HG03025 (cell line): ENCODE measurements around the gene SPARC.

Experiments
- ATAC-seq: cut with Tn5 transposase; IDR thresholded peaks from one replicate; pipeline ENCODE4 v1.9.1; 2021; ENCODE audit warnings: mild to moderate bottlenecking, moderate library complexity; ENCODE audit not compliant: unreplicated experiment, low FRiP score

SPARC gene

DNA sequence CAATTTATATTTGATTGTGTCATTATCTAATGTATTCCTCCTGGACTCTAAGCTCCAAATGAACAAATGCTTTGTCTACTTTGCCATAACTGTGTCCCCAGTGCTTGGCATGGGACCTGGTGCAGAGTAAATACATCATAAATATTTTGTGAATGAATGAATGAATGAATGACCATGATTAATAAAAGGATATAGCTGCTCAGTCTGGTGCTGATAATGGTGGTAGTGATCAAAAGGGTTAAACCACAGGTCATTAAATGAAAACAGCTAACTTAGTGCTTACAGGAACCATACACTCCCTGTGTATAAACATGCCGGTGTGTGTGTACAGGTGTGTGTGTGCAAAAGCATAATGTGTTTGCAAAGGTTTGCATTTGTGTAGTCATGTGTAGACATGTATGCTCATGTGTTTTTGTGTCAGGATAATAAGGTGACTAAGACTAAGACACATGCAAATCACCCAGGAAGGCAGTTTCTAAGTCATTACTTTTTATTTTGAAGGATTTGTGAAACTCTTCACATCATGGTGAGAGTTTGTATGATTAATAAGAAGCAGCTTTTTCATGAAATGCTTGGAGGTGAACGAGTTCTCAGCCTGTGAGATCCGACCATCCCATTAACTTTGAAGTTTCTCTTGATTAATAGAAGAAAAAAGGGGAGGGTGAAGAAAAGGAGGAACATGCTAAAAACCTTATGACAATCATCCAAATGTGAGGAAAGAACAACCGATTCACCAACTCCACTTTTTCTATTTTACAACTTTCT is 24.6 kb downstream of the SPARC start:
- ATAC-seq = peak; percentile 46

DNA sequence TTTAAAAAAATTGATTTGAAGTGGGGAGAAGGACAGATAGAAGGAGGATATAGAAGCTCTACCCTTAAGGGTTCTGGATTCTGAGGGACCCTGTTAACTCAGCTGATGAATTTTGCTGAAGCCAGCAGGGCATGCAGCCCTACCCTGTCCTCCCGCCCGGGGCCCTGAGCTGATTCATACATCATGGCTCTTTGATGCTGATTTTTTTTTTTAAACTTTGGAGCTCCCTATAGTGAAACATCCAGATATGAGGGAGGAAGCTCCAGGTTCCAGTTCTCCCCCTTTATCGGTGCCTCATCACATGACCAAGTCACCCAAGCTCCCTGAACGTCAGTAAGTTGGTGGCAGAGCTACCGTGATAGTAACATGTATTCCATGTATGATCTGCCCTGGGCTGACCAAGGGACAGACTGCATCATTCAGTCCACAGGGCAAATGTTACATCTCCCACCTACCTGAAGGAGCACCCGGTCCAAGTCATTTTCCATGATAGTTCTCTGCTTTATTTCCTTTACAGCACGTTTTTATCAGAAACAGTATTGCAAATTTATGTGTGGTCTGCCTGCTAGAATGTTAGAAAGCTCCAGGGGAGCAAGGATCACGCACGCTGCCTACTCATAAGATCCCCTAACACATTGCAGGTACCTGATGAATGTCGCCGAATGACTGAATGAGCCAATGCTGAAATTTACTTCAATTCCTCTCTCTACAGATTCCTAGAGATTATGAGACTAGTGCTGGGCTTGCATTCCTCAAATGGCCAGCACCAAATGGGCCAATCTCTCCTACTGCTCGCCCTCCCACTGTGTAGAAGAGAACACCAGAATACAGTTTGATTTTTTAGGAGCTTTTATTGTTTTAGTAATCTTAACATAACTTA is 25.9 kb downstream of the SPARC start:
- ATAC-seq = no peak

DNA sequence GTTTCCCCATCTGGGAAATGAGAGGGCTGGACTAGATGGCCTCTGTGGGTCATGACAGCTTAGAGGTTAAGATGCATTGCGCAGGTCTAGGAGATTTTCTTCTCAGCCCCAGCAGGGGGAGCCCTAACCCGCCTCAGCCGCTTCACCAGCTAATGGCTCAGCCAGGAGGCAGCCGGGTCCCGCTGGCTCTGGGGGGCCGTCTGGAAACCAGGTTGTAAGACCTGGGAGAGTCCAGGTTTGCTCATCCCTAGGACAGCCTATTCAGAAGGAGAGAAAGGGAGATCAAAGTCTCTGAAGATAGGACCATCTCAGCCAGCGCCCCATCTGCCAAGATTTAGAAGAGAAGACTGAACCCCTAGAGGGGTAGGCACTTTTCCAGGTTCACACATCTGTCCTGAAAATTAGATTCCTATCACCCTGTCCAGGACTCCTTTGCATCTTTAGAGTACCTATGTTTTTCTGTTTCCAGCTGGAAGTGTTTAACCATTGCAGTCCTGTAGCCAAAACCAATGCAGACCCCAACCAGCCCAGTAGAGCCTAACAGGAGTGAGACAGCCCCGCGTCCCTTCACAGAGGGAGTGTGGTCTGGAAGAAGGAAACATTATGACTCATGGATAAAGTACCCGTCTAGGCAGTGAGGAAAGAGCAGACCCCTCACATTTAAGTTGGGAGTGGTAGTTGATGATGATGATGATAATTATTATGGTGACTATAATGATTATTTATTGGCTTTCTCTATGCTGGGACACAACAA is 27.5 kb downstream of the SPARC start:
- ATAC-seq = peak; percentile 48

DNA sequence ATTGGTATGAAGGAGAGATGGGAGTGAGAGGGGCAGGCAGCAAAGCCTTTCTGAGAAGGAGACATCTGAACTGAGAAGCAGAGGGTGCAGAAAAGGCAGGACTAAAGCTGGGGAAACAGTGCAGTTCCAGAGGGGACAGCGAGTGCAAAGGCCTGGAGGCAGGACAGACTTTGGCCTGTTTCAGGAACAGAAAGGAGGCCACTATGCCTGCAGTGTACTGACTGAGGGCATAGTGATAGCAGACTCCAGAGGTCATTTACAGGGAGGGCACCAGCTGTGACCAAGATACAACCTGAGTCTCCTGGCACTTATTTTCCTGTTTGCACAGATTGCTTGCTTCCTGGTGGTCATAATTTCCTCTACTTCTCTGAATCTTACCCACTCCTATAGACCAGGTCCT is 29.6 kb downstream of the SPARC start:
- no peak for ATAC-seq

DNA sequence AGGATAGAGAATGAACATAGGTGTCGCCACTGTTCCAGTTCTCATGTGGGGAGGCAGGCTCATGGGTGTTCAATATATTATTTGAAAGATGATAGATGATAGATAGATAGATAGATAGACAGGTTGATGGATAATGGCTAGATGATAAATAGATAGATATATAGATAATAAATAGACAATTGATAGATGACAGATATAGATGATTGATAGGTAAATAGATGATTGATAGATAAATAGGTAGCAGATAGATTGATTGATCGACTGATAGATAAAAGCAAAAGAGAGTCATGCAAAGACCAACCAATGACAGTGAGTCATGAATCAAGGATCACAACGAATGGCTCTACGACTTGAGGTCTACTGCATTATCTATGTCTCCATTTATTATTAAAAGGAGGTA is 30.4 kb downstream of the SPARC start:
- ATAC-seq = no peak

DNA sequence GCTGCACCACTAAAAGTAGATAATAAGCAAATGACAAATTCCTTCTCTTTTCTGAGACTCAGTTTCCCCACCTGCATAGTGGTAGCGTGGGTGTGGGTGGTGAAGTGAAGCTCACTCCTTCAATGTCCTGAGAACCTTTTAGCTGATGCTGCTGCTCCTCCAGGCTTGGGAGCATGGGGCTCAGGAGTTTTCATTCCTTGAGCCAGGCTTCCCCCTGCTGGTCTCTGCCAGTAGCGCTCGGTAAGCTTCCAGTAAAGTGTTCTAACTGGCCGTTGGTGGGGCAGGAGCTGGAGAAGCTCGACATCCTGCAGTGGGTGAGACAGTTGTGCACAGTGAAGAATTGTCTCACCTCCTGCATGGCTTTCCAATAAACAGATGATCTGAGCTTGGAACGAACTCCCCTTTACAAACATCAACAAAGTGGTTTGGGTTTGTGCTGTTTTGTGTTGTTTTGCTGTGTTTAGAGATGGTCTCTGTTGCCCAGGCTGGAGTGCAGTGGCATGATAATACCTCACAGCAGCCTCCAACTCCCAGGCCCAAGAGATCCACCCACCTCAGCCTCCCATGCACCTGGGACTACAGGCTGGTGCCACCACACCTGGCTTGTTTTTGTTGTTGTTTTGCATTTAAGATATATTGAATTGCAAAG is 34.6 kb downstream of the SPARC start:
- ATAC-seq = peak; percentile 89

DNA sequence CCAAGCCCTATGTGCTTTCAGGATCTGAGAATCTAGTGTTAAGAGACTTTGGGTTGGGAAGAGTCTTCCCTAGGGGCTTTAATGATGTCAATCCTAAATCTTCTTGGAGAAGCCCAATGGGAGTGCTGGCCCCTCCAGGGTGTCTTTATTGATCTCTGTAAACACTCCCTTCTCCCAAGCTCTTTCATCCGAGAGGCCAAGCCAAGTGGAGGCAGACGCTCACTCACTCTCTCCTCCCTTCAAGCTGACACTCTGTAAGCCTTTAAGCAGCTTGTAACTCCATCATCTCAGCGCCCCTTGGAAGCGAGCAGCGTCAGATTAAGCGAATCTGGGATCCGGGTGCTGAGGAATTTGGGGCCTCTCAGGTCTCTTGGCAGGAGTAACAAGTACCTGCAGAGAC is 37.7 kb downstream of the SPARC start:
- ATAC-seq = no peak

DNA sequence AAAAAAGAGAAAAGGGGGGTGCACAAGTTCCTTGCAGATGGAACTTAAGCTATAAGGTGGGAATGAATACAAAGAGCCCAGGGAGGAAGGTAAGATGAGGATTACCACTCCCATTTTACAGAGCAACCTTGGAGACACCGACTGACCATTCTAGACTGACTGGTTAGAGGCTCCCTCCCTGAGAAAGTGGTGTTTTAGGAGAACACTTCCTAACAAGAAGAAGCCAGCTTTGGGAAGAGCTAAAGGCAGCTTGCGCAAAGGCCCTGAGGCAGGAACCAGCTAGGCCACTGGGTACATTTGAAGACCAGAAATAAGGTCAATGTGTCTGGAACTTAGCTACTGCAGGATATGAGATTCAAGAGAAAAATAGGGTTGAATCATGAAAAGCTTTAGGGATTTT is 38.6 kb downstream of the SPARC start:
- ATAC-seq = no peak

DNA sequence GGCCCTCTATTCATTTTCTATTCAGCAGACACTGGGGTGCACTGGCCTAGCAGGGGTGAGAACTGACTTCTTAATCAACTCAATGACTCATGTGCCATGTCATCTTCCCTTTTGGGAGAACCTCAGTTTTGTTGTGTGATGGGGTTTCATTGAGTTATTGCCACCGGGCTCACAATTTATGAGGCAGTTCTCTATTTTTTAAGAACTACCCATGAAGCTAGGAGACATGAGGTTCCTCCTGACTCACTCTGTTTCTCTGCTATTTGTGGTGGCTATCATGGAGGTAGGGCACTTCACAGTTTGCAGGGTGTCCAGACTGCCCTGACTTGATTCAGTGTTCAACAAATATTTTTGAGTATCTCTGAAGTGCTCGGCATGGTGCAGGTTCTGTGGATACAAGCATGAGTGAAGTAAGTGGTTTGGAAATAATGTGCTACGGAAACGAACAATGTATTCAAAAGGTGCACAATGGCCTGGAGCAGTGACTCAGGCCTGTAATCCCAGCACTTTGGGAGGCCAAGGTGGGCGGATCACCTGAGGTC is 39.3 kb downstream of the SPARC start:
- ATAC-seq = no peak

DNA sequence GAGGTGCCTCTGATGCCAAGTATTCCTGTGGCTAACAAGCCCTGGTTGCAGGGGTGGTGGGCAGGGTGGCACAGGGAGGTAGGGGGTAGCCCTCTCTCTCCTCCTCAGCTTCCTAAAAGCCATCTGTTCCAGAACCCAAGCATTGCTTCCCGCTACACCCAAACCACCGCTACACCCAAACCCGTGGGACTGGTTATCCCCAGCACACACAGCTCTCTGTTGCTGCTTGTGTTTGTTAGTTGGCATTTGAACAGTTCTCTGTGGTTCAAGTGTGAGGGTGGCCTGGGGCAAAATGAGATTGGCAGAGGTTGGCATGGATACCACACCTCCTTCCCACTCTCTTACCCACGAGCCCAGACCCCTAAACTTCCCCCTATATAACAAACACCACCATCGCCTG is 40.4 kb downstream of the SPARC start:
- no peak for ATAC-seq

DNA sequence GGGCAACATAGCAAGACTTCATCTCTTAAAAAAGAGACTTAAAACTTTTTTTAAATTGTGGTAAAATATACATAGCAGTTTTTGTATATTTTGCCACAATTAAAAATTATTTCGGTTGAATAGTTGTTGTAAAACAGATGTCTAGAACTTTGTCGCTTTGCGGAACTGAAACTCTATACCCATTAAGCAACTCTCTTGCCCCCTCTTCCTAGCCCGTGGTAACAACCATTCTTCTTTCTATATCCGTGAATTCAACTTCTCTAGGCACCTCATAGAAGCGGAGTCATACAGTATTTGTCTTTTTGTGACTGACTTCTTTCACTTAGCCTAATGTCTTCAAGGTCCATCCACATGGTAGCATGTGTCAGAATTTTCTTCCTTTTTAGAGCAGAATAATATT is 43.3 kb downstream of the SPARC start:
- ATAC-seq = no peak

DNA sequence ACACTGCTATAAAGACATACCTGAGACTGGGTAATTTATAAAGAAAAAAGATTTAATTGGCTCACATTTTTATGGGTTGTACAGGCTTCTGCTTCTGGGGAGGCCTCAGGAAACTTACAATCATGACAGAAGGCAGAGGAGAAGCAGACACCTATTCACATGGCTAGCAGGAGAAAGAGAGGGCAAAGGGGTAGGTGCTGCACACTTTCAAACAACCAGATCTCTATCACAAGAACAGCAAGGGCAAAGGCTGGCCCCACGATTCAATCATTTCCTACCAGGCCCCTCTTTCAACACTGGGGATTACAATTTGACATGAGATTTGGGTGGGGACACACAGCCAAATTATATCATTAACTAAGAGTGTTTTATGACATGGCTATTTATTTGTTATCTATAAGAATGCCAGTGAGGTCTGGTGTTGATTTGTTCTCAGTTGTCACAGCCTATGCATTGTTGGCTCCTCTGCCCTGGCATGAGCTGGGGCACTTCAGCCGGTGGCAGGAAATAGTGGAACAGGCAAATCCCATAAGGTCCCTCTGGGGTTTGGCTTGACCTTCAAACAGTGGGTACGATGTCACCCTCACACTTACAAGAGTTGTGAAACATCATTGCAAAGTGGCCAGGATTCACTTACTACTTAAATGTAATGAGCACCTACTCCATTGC is 44.1 kb downstream of the SPARC start:
- ATAC-seq = no peak

DNA sequence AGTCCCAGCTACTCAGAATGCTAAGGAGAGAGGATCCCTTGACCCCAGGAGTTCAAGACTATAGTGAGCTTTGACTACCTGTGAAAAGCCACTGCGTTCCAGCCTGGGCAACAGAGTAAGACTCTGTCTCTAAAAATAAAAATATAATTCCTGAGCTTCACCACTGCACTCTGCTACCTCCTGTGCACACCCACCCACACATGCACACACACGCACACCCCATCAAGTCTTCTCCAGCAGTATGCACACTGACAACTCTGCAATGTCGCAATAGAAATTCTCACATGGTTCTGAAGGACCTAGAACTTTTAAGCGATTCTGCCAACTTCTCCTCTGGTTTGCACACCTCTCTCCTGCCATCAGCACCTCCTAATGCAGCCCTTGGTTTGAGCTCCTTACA is 48.1 kb downstream of the SPARC start:
- no peak for ATAC-seq

DNA sequence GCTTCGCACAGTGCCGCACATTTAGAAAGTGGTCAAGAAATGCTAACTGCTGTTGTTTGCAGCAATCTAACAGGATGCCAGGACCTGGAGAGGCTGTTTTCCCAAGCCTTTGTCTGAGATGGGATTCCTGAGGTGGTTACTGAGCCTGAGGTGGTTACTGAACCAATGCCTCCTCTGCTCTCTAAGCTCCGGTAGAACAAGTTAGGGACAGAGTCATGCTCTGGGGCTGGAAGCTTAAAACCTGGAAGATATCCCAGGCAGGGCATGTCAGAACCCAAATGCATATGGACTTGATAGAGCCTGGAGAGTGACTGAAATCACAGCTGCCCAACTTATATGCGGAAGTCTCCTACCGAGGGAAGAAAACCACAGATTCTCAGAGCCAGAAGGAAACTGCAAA is 49.0 kb downstream of the SPARC start:
- ATAC-seq = no peak

DNA sequence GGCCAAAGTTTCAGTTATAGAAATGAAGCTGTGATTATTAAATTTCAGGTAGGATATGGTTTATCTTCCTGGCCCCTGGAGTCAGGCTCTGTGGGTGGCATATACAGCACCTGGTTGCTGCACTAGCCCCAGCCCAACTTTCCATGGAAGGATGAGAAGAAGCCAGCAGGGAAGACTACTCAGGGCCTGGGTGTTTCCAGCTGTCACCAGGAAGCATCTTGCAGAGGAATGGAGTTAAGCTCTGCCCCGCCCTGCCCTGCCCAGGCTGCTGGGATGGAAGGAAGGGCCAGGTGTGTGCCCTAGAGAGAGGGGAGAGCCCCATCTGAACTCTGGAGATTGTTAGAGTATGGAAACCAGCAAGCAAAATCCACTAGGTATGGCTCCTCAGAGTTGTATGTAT is 52.8 kb downstream of the SPARC start:
- ATAC-seq = no peak

DNA sequence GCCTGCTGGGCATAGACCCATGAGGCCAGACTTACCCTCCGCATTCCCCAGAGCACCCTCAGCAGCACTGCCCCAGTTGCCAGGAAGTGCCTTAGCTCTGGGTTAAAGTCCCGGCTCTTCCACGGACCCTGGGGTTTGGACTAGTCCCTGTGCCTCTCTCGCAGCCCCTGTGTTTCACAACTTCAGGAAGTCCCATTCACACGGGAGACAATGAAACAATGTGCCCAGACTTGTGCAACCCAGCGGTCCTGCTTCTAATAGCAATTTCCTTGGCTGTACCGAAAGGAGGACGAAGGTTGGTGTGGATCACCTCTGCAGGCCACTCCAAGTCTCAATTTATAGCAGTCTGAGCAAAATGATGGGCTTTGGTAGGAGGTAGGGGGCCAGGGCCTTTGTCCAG is 53.8 kb downstream of the SPARC start:
- ATAC-seq = no peak

DNA sequence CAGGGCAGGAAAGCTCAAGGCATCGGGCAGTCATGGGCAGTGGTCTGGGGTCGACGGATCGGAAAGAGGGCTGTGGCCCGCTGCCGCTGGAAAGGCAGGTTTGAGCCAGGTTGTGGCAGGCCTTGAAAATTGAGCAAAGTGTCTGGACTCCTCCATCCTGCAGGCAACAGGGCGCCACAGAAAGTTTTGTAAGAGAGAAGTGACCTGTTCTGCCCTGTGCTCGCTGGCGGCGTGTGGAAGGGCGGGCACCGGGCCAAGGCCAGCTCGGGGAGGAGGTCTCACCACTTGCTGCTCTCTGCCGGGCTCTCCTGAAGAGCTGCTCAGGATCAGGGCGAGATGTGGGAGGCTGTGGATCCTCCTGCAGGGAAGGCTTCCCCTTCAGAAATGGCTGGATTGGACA is 54.2 kb downstream of the SPARC start:
- ATAC-seq = no peak

DNA sequence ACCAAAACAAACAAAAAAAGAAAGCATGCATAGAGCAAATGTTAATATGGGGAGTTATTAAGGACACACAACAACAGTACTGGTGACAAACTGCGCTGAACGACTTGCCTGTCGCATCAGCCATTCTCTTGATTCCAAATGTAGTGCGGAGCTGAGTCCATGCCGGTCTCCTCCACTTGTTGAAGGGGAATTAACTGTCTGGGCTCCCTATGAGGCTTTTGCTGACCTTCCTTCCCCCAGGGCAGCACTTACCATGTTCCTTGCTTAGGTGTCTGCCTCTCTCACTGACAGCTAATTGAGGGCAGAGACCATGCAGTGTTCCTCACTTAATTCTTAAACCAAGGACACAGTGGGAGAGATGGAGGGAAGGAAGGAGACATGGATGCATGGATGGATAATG is 54.8 kb downstream of the SPARC start:
- ATAC-seq = no peak

DNA sequence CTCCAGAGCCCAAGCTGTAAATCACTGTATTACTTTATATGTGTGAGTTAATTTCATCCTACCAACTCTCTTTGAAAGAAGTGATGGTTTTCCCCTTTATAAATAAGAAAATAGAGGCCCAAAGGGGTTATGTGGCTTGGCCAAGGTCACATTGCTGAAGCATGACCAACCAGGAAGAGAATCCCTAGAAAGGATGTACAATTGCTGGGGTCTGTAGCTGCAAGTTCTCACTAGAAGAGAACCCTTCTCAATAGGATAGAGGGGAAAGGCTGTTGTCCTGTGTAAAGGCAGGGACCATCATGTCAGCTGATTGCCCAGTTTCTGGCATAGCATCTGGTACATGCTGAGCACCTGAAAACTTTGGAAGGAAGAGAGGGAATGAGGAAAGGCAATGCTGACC is 56.6 kb downstream of the SPARC start:
- ATAC-seq = no peak
